ENCODE data around the gene NYNRIN. TPM values are rescaled to one million over a fixed set of nuclear protein-coding genes. Genes with fewer than 3 reads are reported as not detected.

NYNRIN gene
- total RNA-seq, 1 donor from 2014 or later: 10.4 TPM

DNA sequence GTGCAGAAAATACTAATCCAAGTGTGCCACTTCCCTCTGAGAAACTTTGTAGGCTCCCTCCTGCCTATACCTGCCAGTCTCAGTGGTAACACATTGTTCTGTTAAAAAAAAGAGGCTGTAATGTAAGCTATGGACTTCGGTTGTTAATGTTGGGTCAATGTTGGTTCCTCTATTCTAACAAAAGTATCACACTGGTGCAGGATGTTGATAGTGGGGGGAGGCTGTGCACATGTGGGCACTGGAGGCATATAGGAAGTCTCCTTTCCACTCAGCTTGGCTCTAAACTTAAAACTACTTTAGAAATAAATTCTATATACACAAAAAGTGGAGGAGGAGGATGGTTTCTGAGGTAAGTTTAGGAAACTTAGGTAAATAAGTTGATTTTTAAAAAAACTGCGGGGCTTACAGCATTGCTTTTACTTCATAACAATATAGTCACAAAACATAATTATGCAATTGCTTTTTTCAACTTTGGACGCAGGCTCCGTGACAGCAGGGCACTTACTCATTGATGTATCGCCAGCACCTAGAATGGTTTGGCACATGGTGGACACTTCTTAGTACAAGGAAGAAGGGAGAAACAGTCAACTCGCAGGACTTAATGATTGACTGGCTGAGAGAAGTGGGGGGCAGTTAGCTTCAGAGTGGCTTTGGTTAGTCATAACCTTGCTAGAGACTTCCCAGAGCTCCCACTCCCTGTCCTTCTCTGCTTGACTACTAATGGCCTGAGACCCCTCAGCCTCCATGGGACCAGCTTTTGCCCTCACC lies 7.9 kb upstream of the NYNRIN start:
- H3K9me3 Mint-ChIP-seq: no peaks in the 10 kb centered on the region
- H3K36me3 Mint-ChIP-seq (ENCODE audit: low read depth): no peaks in the 10 kb centered on the region
- H3K4me3 Mint-ChIP-seq: no peak overlapping the region
- DNase-seq (ENCODE audit: low read depth, low spot score): no peak
- H3K27ac Mint-ChIP-seq (ENCODE audit: unreplicated experiment): peak overlapping the region; percentile 47
- H3K27me3 Mint-ChIP-seq (ENCODE audit: low read depth): peaks cover 30% of the 10 kb centered on the region
- TF ChIP-seq, protein P1, sequence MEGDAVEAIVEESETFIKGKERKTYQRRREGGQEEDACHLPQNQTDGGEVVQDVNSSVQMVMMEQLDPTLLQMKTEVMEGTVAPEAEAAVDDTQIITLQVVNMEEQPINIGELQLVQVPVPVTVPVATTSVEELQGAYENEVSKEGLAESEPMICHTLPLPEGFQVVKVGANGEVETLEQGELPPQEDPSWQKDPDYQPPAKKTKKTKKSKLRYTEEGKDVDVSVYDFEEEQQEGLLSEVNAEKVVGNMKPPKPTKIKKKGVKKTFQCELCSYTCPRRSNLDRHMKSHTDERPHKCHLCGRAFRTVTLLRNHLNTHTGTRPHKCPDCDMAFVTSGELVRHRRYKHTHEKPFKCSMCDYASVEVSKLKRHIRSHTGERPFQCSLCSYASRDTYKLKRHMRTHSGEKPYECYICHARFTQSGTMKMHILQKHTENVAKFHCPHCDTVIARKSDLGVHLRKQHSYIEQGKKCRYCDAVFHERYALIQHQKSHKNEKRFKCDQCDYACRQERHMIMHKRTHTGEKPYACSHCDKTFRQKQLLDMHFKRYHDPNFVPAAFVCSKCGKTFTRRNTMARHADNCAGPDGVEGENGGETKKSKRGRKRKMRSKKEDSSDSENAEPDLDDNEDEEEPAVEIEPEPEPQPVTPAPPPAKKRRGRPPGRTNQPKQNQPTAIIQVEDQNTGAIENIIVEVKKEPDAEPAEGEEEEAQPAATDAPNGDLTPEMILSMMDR (conservative IDR thresholded peaks at IDR 0.05): no peak
- no peaks in the 10 kb centered on the region for H3K4me1 Mint-ChIP-seq

DNA sequence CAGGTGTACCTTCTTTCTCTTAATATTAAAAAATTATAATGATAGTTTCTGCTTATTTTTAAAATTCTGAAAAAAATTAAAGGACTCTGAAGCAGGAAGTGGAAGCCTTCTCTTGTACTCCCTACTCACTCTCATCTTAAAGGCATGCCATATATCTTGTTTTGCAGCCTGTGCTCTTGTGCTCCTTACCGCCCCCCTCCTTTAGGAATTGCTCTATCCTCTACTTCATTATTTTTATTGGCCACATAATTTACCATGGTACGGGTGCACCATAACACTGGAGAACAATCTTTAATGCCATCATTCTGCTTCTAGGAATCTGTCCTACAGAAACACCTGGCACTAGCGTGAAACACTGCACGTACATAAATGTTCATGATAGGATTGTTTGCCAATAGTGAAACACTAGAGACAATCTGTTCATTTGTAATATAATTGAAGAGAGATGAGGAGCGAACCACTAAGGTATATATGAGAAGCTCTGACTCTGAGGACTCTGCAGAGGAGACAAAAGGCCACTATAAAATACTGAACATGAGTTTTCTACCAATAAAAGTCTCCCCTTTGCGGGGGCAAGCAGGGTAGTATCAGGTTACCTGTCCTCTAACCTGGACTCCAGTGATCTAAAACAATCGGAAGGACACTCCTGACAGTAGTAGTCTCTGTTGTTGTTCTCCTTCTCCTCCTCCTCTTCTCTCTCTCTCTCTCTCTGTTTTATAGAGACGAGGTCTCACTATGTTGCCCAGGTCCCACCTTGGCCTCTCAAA lies 6.3 kb upstream of the NYNRIN start:
- Mint-ChIP-seq H3K4me1 (no peaks in the 10 kb centered on the region), H3K4me3 (no peak overlapping the region), H3K36me3 (ENCODE audit: low read depth) (no peaks in the 10 kb centered on the region), H3K9me3 (no peaks in the 10 kb centered on the region), H3K27me3 (ENCODE audit: low read depth) (peaks cover 26% of the 10 kb centered on the region), H3K27ac (ENCODE audit: unreplicated experiment) (no peak overlapping the region)
- TF ChIP-seq, protein P1 (conservative IDR thresholded peaks at IDR 0.05): no peak
- DNase-seq (ENCODE audit: low read depth, low spot score): no peak

DNA sequence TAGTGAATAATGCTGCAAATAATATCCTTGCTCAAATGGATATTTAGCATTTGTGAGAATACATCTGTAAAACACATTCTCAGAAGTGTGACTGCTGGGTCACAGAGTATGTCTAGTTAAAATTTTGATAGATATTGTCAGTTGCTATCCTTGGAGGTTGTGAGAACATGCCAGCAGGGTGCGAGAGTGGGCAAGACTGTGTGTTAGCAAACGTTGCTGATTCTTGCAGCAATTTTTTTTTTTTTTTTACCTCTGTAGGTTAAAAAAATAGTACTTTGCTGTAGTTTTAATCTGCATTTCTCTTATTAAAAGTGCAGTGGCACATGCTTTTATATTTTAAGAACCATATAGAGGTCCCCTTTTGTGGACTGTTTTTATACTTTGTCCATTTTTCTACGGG lies 4.5 kb upstream of the NYNRIN start:
- H3K4me1 Mint-ChIP-seq: peaks cover 3% of the 10 kb centered on the region
- H3K4me3 Mint-ChIP-seq: no peak overlapping the region
- no peak overlapping the region for H3K27ac Mint-ChIP-seq (ENCODE audit: unreplicated experiment)
- H3K36me3 Mint-ChIP-seq (ENCODE audit: low read depth): no peaks in the 10 kb centered on the region
- peaks cover 13% of the 10 kb centered on the region for H3K27me3 Mint-ChIP-seq (ENCODE audit: low read depth)
- H3K9me3 Mint-ChIP-seq: no peaks in the 10 kb centered on the region
- TF ChIP-seq, protein P1 (conservative IDR thresholded peaks at IDR 0.05): no peak
- no peak for DNase-seq (ENCODE audit: low read depth, low spot score)

DNA sequence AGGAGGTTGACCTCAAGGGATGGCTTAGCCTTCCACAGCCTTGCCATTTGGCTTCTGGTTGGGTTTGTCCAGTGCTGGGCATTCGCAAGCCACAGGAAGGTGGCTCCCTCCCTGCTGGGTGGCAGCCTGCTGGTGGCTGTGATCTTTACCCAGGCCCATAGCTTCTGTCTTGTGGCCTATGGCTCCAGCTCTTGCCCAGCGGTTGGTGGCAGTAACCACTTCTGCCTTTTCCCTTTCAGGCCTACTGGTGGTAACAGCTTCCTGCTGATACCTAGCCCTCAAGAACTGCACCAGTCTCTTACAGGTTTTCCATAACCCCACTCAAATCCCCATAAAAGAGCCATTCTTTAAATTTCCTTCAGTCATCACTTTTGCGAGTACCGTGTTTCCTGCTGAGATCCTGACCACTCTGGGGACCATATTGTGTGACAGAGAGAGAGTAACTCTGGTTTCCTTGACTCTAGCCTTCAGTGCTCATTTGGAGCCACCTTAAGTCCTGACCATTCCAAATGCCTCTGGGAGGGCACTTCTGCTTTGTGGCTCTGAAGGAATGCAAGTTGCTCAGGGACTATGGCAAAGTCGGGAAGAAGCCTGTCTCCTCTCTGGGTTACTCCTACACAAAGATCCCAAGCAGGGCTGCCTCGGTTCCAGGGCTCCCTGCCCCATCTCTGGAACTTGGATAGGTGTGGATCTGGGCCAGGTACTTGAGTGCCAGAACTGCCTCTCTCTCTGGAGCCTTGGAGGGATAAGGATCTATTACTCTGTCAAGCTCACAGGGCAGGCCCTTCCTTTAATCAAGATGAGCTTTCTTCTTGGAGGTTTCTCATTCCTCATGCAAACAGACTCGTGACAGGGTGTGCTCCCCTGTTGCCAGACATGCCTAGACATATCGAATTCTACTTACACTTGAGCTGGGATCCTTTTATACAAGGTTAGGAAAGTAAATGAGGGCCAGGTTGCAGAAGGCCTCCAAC lies 2.9 kb upstream of the NYNRIN start:
- H3K36me3 Mint-ChIP-seq (ENCODE audit: low read depth): no peaks in the 10 kb centered on the region
- H3K9me3 Mint-ChIP-seq: no peaks in the 10 kb centered on the region
- no peak overlapping the region for H3K4me3 Mint-ChIP-seq
- DNase-seq (ENCODE audit: low read depth, low spot score): no peak
- peaks cover 9% of the 10 kb centered on the region for H3K27me3 Mint-ChIP-seq (ENCODE audit: low read depth)
- no peak overlapping the region for H3K27ac Mint-ChIP-seq (ENCODE audit: unreplicated experiment)
- TF ChIP-seq, protein P1 (conservative IDR thresholded peaks at IDR 0.05): no peak
- peaks cover 8% of the 10 kb centered on the region for H3K4me1 Mint-ChIP-seq

DNA sequence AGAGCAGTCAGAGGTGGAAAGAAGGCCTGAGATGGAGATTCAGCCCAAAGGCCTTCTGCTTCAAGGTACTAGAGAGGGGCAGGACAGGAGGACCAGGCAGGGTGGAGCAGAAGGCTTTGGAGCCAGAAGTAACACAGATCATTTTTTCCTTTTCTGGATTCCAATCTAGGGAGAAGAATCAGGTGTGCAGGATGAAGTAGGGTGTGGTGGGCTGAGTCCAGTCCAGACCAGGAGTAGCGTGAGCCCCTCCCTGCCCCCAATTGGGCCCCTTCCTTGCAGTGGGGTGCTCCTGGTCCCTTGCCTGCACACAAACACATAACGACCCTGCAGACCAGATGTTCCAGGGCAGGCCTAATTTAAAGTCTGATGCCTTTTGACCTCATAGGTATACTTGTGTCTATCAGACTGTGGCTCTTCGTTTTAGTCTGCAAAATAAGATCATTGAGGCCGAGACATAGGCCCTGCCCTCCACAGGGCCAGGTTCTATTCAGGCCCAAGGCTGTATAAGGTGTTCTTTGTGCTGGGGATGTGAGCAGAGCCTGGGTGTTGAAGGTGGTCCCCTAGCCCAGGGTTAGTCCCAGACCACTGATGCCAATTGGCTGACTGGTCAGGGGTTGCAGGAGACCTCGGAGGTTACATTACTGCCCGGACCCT lies 1.0 kb upstream of the NYNRIN start:
- H3K27ac Mint-ChIP-seq (ENCODE audit: unreplicated experiment): no peak overlapping the region
- no peaks in the 10 kb centered on the region for H3K36me3 Mint-ChIP-seq (ENCODE audit: low read depth)
- TF ChIP-seq, protein P1 (conservative IDR thresholded peaks at IDR 0.05): no peak
- peaks cover 13% of the 10 kb centered on the region for H3K4me1 Mint-ChIP-seq
- no peaks in the 10 kb centered on the region for H3K9me3 Mint-ChIP-seq
- peak overlapping the region; percentile 63 for H3K4me3 Mint-ChIP-seq
- no peaks in the 10 kb centered on the region for H3K27me3 Mint-ChIP-seq (ENCODE audit: low read depth)
- no peak for DNase-seq (ENCODE audit: low read depth, low spot score)
